Activated naive CD8-positive, alpha-beta T cell (primary cell): ENCODE results near the gene PDZD4.

Experiments
- H3K27ac Mint-ChIP-seq: one replicate; pipeline ENCODE4 v1.8.0; 2021; ENCODE audit warnings: mixed read lengths
- H3K27me3 Mint-ChIP-seq: one replicate; pipeline ENCODE4 v1.8.0; 2021; ENCODE audit warnings: mixed read lengths
- H3K36me3 Mint-ChIP-seq: one replicate; pipeline ENCODE4 v1.8.0; 2021; ENCODE audit warnings: mixed read lengths
- H3K4me1 Mint-ChIP-seq: one replicate; pipeline ENCODE4 v1.8.0; 2021; ENCODE audit warnings: low read depth, mixed read lengths
- H3K4me3 Mint-ChIP-seq: one replicate; pipeline ENCODE4 v1.8.0; 2021; ENCODE audit warnings: mild to moderate bottlenecking, mixed read lengths
- H3K9me3 Mint-ChIP-seq: one replicate; pipeline ENCODE4 v1.8.0; 2021; ENCODE audit warnings: low read depth, mixed read lengths

The PDZD4 gene

GRCh38 chrX:153771415-153772315, 58.7 kb downstream of the PDZD4 start:
- H3K36me3 Mint-ChIP-seq, result no peaks in the 10 kb centered on the region
- H3K27me3 Mint-ChIP-seq, result no peaks in the 10 kb centered on the region
- H3K9me3 Mint-ChIP-seq, result no peaks in the 10 kb centered on the region
- H3K4me1 Mint-ChIP-seq, result peaks cover 5% of the 10 kb centered on the region
- no peak overlapping the region for H3K27ac Mint-ChIP-seq
- no peak overlapping the region for H3K4me3 Mint-ChIP-seq

GRCh38 chrX:153770601-153771414, 59.5 kb downstream of the PDZD4 start:
- Mint-ChIP-seq H3K27me3 (no peaks in the 10 kb centered on the region), H3K36me3 (no peaks in the 10 kb centered on the region), H3K4me3 (no peak overlapping the region), H3K9me3 (no peaks in the 10 kb centered on the region), H3K27ac (no peak overlapping the region), H3K4me1 (peaks cover 11% of the 10 kb centered on the region)

- Mint-ChIP-seq H3K4me1 (peaks cover 11% of the 10 kb centered on the region), H3K9me3 (no peaks in the 10 kb centered on the region), H3K4me3 (no peak overlapping the region), H3K27ac (no peak overlapping the region), H3K36me3 (no peaks in the 10 kb centered on the region), H3K27me3 (no peaks in the 10 kb centered on the region)
Measured at GRCh38 chrX:153769865-153770600, 60.3 kb downstream of the PDZD4 start.

- no peaks in the 10 kb centered on the region for H3K27me3 Mint-ChIP-seq
- H3K4me3 Mint-ChIP-seq, result no peak overlapping the region
- no peaks in the 10 kb centered on the region for H3K9me3 Mint-ChIP-seq
- H3K27ac Mint-ChIP-seq, result no peak overlapping the region
- H3K4me1 Mint-ChIP-seq, result peaks cover 11% of the 10 kb centered on the region
- H3K36me3 Mint-ChIP-seq, result no peaks in the 10 kb centered on the region
Measured at GRCh38 chrX:153769158-153769864, 61.0 kb downstream of the PDZD4 start.

- Mint-ChIP-seq H3K36me3 (no peaks in the 10 kb centered on the region), H3K27me3 (no peaks in the 10 kb centered on the region), H3K4me1 (peaks cover 14% of the 10 kb centered on the region), H3K27ac (no peak overlapping the region), H3K4me3 (peak overlapping the region; percentile 61), H3K9me3 (no peaks in the 10 kb centered on the region)
Measured at GRCh38 chrX:153768311-153769157, 61.8 kb downstream of the PDZD4 start.

GRCh38 chrX:153767674-153768055, 62.7 kb downstream of the PDZD4 start:
- Mint-ChIP-seq H3K27me3 (no peaks in the 10 kb centered on the region), H3K27ac (no peak overlapping the region), H3K4me1 (peaks cover 14% of the 10 kb centered on the region), H3K9me3 (no peaks in the 10 kb centered on the region), H3K4me3 (no peak overlapping the region), H3K36me3 (no peaks in the 10 kb centered on the region)

GRCh38 chrX:153766871-153767673, 63.3 kb downstream of the PDZD4 start:
- Mint-ChIP-seq H3K4me1 (peaks cover 14% of the 10 kb centered on the region), H3K27me3 (no peaks in the 10 kb centered on the region), H3K27ac (no peak overlapping the region), H3K4me3 (peak overlapping the region; percentile 73), H3K9me3 (no peaks in the 10 kb centered on the region), H3K36me3 (no peaks in the 10 kb centered on the region)

- Mint-ChIP-seq H3K36me3 (no peaks in the 10 kb centered on the region), H3K4me3 (peak overlapping the region; percentile 73), H3K9me3 (no peaks in the 10 kb centered on the region), H3K27me3 (no peaks in the 10 kb centered on the region), H3K27ac (peak overlapping the region; percentile 78), H3K4me1 (peaks cover 14% of the 10 kb centered on the region)
Measured at GRCh38 chrX:153766098-153766817, 64.1 kb downstream of the PDZD4 start.

GRCh38 chrX:153765138-153766079, 64.9 kb downstream of the PDZD4 start:
- H3K27ac Mint-ChIP-seq, result no peak overlapping the region
- peaks cover 14% of the 10 kb centered on the region for H3K4me1 Mint-ChIP-seq
- no peak overlapping the region for H3K4me3 Mint-ChIP-seq
- H3K27me3 Mint-ChIP-seq, result no peaks in the 10 kb centered on the region
- no peaks in the 10 kb centered on the region for H3K36me3 Mint-ChIP-seq
- no peaks in the 10 kb centered on the region for H3K9me3 Mint-ChIP-seq

GRCh38 chrX:153764786-153765137, 65.6 kb downstream of the PDZD4 start:
- Mint-ChIP-seq H3K36me3 (no peaks in the 10 kb centered on the region), H3K9me3 (no peaks in the 10 kb centered on the region), H3K4me1 (peaks cover 14% of the 10 kb centered on the region), H3K4me3 (no peak overlapping the region), H3K27ac (no peak overlapping the region), H3K27me3 (no peaks in the 10 kb centered on the region)

GRCh38 chrX:153763989-153764755, 66.2 kb downstream of the PDZD4 start, which contains the start of gene PLXNB3:
Gene PLXNB3, plus strand, starts transcription at chrX:153764249. Its CDS starts 1,287 bp downstream, at chrX:153765536.
- H3K27ac Mint-ChIP-seq, result no peak within 1 kb of the TSS
- H3K4me3 Mint-ChIP-seq, result peak within 1 kb of the TSS; percentile 35
- no peaks in the 10 kb centered on the region for H3K9me3 Mint-ChIP-seq
- no peaks in the 10 kb centered on the region for H3K36me3 Mint-ChIP-seq
- H3K27me3 Mint-ChIP-seq, result no peaks in the 10 kb centered on the region
- H3K4me1 Mint-ChIP-seq, result peaks cover 14% of the 10 kb centered on the region
